OCI-LY3 (cell line): ENCODE results near the gene KLHL10.

Source experiments
- H2AFZ ChIP-seq: fragments of 200-600, 300-600 bp; shearing (Covaris generic); 2 replicates; pipeline ENCODE4 v1.6.0; 2014; ENCODE audit warnings: antibody characterized with exemption, low read depth, low read length
- H3K27ac ChIP-seq: fragments of 200-600, 300-600 bp; sonication (generic); 2 replicates; pipeline ENCODE4 v1.5.1; 2014; ENCODE audit warnings: mild to moderate bottlenecking, low read length, moderate library complexity, mixed read lengths
- H3K27me3 ChIP-seq: fragments of 200-600, 300-600 bp; sonication (generic); 2 replicates; pipeline ENCODE4 v1.6.1; 2014; ENCODE audit warnings: low read depth, low read length, mixed read lengths
- H3K36me3 ChIP-seq: fragments of 200-600, 300-600 bp; sonication (generic); replicated peaks from 2 replicates; pipeline ENCODE3; 2014; ENCODE audit warnings: low read depth, low read length, mixed read lengths
- H3K4me1 ChIP-seq: fragments of 300-600, 200-600 bp; sonication (generic); 2 replicates; pipeline ENCODE4 v1.6.1; 2014; ENCODE audit warnings: low read length, mixed read lengths
- H3K4me2 ChIP-seq: fragments of 200-600, 300-600 bp; sonication (generic); 2 replicates; pipeline ENCODE4 v1.6.1; 2014; ENCODE audit warnings: low read length, mixed read lengths
- H3K4me3 ChIP-seq: fragments of 300-600, 200-600 bp; sonication (generic); 2 replicates; pipeline ENCODE4 v1.5.1; 2014; ENCODE audit warnings: antibody characterized with exemption, mild to moderate bottlenecking, low read length, moderate library complexity
- H3K79me2 ChIP-seq: fragments of 300-600, 200-600 bp; shearing (Covaris generic); 2 replicates; pipeline ENCODE4 v1.6.1; 2014; ENCODE audit warnings: mild to moderate bottlenecking, low read length, mixed read lengths
- H3K9ac ChIP-seq: fragments of 300-600, 200-600 bp; shearing (Covaris generic); 2 replicates; pipeline ENCODE4 v1.6.0; 2014; ENCODE audit warnings: mild to moderate bottlenecking, low read length, moderate library complexity
- H3K9me3 ChIP-seq: fragments of 200-600, 300-600 bp; shearing (Covaris generic); 2 replicates; pipeline ENCODE4 v1.6.1; 2014; ENCODE audit warnings: low read length, mixed read lengths; ENCODE audit not compliant: insufficient read depth
- H4K20me1 ChIP-seq: fragments of 200-600, 300-600 bp; sonication (generic); 2 replicates; pipeline ENCODE4 v1.6.1; 2016; ENCODE audit warnings: low read length, mixed read lengths; ENCODE audit not compliant: insufficient read depth
- CTCF ChIP-seq: fragments of 200-600, 300-600 bp; sonication (generic); IDR thresholded peaks from 2 replicates; pipeline ENCODE4 v1.5.1; 2014; ENCODE audit warnings: antibody characterized with exemption, low read length, low read depth
- EZH2phosphoT487 ChIP-seq: fragments of 200-600 bp; shearing (Covaris generic); IDR thresholded peaks from 2 replicates; pipeline ENCODE4 v1.6.1; 2018; ENCODE audit warnings: antibody characterized with exemption, mixed run types, low read depth

The KLHL10 gene

GRCh38 chr17:41813152-41813680, 24.4 kb upstream of the KLHL10 start:
- Histone ChIP-seq H3K79me2 (no peaks in the 10 kb centered on the region), H3K27ac (no peak overlapping the region), H3K27me3 (peaks cover 12% of the 10 kb centered on the region), H4K20me1 (no peaks in the 10 kb centered on the region), H3K9me3 (no peaks in the 10 kb centered on the region), H3K36me3 (no peaks in the 10 kb centered on the region), H3K9ac (no peak overlapping the region), H2AFZ (peak overlapping the region; percentile 48; the same call in 1 of the 2 replicates), H3K4me1 (peaks cover 15% of the 10 kb centered on the region), H3K4me3 (no peak overlapping the region), H3K4me2 (peak overlapping the region; percentile 89; the same call in 1 of the 2 replicates)
- TF ChIP-seq EZH2phosphoT487 (no peak), CTCF (no peak)

GRCh38 chr17:41813699-41814124, 23.9 kb upstream of the KLHL10 start:
- Histone ChIP-seq H3K36me3 (no peaks in the 10 kb centered on the region), H4K20me1 (no peaks in the 10 kb centered on the region), H3K4me2 (no peak overlapping the region), H3K9me3 (no peaks in the 10 kb centered on the region), H3K27ac (no peak overlapping the region), H3K27me3 (peaks cover 12% of the 10 kb centered on the region), H3K4me3 (no peak overlapping the region), H3K9ac (no peak overlapping the region), H3K4me1 (peaks cover 18% of the 10 kb centered on the region), H3K79me2 (no peaks in the 10 kb centered on the region), H2AFZ (no peak overlapping the region)
- TF ChIP-seq EZH2phosphoT487 (no peak), CTCF (no peak)

GRCh38 chr17:41814195-41814594, 23.4 kb upstream of the KLHL10 start:
- H4K20me1 ChIP-seq = no peaks in the 10 kb centered on the region

More at GRCh38 chr17:41814195-41814594, 23.4 kb upstream of the KLHL10 start:
- no peaks in the 10 kb centered on the region for H3K36me3 ChIP-seq
- TF ChIP-seq CTCF (no peak), EZH2phosphoT487 (no peak)
- no peaks in the 10 kb centered on the region for H3K9me3 ChIP-seq
- H3K4me3 ChIP-seq = no peak overlapping the region
- H3K79me2 ChIP-seq = no peaks in the 10 kb centered on the region
- H3K27me3 ChIP-seq = peaks cover 12% of the 10 kb centered on the region
- H3K27ac ChIP-seq = no peak overlapping the region
- H2AFZ ChIP-seq = no peak overlapping the region
- no peak overlapping the region for H3K9ac ChIP-seq
- H3K4me1 ChIP-seq = peaks cover 22% of the 10 kb centered on the region
- no peak overlapping the region for H3K4me2 ChIP-seq
